Endothelial cell (in vitro differentiated cells): ENCODE results near the gene PLD6. TPM values are rescaled to one million over a fixed set of nuclear protein-coding genes. Genes with fewer than 3 reads are reported as not detected.
"Not testable (repeated sequence)": the region's sequence is repeated elsewhere in the genome, so short reads cannot be mapped to it uniquely, and the experiment has no call there.

ENCODE experiments used
- DNase-seq: peaks from one replicate; pipeline ENCODE4 v3.0.0; 2021; ENCODE audit warnings: low spot score
- H3K27ac Mint-ChIP-seq: one replicate; pipeline ENCODE4 v1.8.0; 2021; ENCODE audit warnings: mixed read lengths, inconsistent platforms; ENCODE audit not compliant: unreplicated experiment
- H3K27me3 Mint-ChIP-seq: one replicate; pipeline ENCODE4 v1.8.0; 2021; ENCODE audit warnings: mild to moderate bottlenecking, moderate library complexity, mixed read lengths, inconsistent platforms; ENCODE audit not compliant: unreplicated experiment
- H3K36me3 Mint-ChIP-seq: one replicate; pipeline ENCODE4 v1.8.0; 2021; ENCODE audit warnings: mild to moderate bottlenecking, low read depth, mixed read lengths, inconsistent platforms; ENCODE audit not compliant: unreplicated experiment
- H3K4me1 Mint-ChIP-seq: one replicate; pipeline ENCODE4 v1.8.0; 2021; ENCODE audit warnings: mild to moderate bottlenecking, mixed read lengths, inconsistent platforms; ENCODE audit not compliant: unreplicated experiment
- H3K4me3 Mint-ChIP-seq: one replicate; pipeline ENCODE4 v1.8.0; 2021; ENCODE audit warnings: mild to moderate bottlenecking, mixed read lengths, inconsistent platforms; ENCODE audit not compliant: unreplicated experiment
- H3K9me3 Mint-ChIP-seq: one replicate; pipeline ENCODE4 v1.8.0; 2021; ENCODE audit warnings: mixed read lengths, inconsistent platforms; ENCODE audit not compliant: unreplicated experiment
- CTCF ChIP-seq: fragments of 200-600 bp; sonication (generic); IDR thresholded peaks from one replicate; pipeline ENCODE4 v1.5.0; 2021; ENCODE audit warnings: antibody characterized with exemption; ENCODE audit not compliant: unreplicated experiment
- total RNA-seq: library from RNA; stranded (reverse); fragmentation: NEBNext Ultra II Directional; extraction: Animal tissue kit (Norgen Biotek cat#: 25700); gene quantifications from one replicate; pipeline ENCODE4 v1.2.1, GENCODE V29; 2021; ENCODE audit not compliant: unreplicated experiment

Gene PLD6
- total RNA-seq, 1 donor from 2014 or later: 0.21 TPM

DNA sequence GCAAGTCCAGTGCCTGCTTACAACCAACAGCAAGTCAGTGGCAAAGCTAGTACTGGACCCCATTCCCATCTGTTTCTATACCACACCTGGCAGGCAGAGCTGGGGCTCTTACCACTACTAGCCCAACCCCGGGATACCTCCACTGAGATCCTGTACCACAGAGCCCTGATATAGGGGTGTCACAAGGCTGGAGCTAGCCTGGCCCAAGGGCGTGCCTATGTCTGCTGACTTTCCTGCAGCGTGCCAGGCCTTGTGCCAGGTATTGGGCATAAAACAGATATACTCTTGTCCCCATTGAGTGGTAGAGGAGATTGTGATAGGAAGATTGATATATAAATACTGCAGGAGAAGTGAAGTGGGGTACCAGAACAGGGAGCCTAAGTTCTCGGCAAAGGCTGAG lies 44.4 kb downstream of the PLD6 start:
- Mint-ChIP-seq H3K4me3 (no peak overlapping the region), H3K27me3 (peaks cover 11% of the 10 kb centered on the region), H3K9me3 (no peaks in the 10 kb centered on the region), H3K36me3 (peaks cover 43% of the 10 kb centered on the region), H3K27ac (no peak overlapping the region), H3K4me1 (peaks cover 12% of the 10 kb centered on the region)
- DNase-seq: no peak
- no peak for TF ChIP-seq CTCF

DNA sequence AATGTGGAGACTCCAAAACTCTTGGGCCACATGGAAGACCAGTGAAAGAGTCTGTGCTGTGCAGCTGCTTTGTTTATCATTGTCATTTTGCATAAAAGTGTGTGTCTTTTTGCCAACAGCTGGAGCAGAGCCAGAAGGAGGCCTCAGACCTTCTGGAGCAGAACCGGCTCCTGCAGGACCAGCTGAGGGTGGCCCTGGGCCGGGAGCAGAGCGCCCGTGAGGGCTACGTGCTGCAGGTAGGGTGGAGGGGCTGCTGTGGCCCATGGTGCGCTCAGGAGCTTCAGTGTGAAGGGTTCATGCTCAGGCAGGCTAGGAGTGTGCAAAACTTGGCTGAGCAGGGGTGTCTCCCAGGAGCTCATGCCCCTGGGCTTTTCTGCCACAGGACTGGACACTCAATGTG lies 45.0 kb downstream of the PLD6 start:
- peaks cover 15% of the 10 kb centered on the region for H3K27me3 Mint-ChIP-seq
- H3K36me3 Mint-ChIP-seq: peaks cover 40% of the 10 kb centered on the region
- H3K27ac Mint-ChIP-seq: no peak overlapping the region
- DNase-seq: no peak
- no peak for TF ChIP-seq CTCF
- no peak overlapping the region for H3K4me3 Mint-ChIP-seq
- H3K9me3 Mint-ChIP-seq: no peaks in the 10 kb centered on the region
- peaks cover 12% of the 10 kb centered on the region for H3K4me1 Mint-ChIP-seq

- Mint-ChIP-seq H3K27ac (peak overlapping the region; percentile 22), H3K27me3 (peaks cover 11% of the 10 kb centered on the region)
- TF ChIP-seq CTCF: no peak
Measured at GRCh38 chr17:17159571-17159970, 46.6 kb downstream of the PLD6 start.

GRCh38 chr17:17158506-17158905 lies 47.6 kb downstream of the PLD6 start:
- H3K9me3 Mint-ChIP-seq, H3K4me3 Mint-ChIP-seq, H3K27ac Mint-ChIP-seq, DNase-seq: not testable (repeated sequence)
- Mint-ChIP-seq H3K36me3 (peaks cover 39% of the 10 kb centered on the region), H3K27me3 (peaks cover 10% of the 10 kb centered on the region), H3K4me1 (peaks cover 20% of the 10 kb centered on the region)

More at GRCh38 chr17:17159571-17159970, 46.6 kb downstream of the PLD6 start:
- H3K4me3 Mint-ChIP-seq: peak overlapping the region; percentile 29
- peaks cover 14% of the 10 kb centered on the region for H3K4me1 Mint-ChIP-seq
- peaks cover 36% of the 10 kb centered on the region for H3K36me3 Mint-ChIP-seq
- no peaks in the 10 kb centered on the region for H3K9me3 Mint-ChIP-seq
- no peak for DNase-seq

DNA sequence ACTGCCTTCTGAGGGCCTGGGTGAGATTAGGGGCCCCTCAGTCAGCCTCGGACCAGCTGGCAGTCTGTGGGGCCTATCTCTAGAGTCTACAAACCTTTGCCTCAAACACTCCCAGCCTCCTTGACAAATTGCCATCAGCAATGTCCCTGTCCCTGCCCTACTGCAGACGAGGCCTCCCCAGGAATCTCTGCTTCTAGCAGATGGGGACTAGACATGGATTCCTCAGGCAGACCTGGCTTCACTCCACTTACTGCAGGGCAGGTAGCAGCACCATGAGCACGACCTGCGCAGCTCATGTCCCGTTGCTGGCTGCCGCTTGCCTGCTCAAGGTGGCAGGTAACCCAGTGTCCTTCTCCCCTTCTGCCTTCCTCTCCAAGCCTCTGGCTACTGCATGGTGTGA lies 49.1 kb downstream of the PLD6 start:
- no peaks in the 10 kb centered on the region for H3K9me3 Mint-ChIP-seq
- DNase-seq: no peak
- peaks cover 47% of the 10 kb centered on the region for H3K36me3 Mint-ChIP-seq
- peak overlapping the region; percentile 42 for H3K27ac Mint-ChIP-seq
- H3K27me3 Mint-ChIP-seq: peaks cover 12% of the 10 kb centered on the region
- TF ChIP-seq CTCF: no peak
- H3K4me1 Mint-ChIP-seq: peaks cover 14% of the 10 kb centered on the region
- H3K4me3 Mint-ChIP-seq: no peak overlapping the region
